Vagina (tissue), 2 donors: ENCODE results near the gene ANKRD10.

ENCODE experiments used
- POLR2AphosphoS5 ChIP-seq, 2 donors: sonication (generic); formaldehyde crosslinking; IDR thresholded peaks; one replicate each; pipeline ENCODE4 v1.9.0; 2017; ENCODE audit warnings: antibody characterized with exemption in 2 of 2, mild to moderate bottlenecking in 2 of 2, low read depth in 1 of 2; ENCODE audit not compliant: insufficient read depth in 1 of 2
- TF ChIP-seq, protein P1 (sequence below), 3 experiments: fragments of 450-650 bp in 2 of 3; fragments of 200-600 bp in 1 of 3; sonication (generic) in 1 of 3; IDR thresholded peaks; one replicate each; pipeline ENCODE4 v1.5.1; 2017 to 2019; ENCODE audit warnings: antibody characterized with exemption in 3 of 3, mild to moderate bottlenecking in 2 of 3, moderate library complexity in 2 of 3

DNA sequence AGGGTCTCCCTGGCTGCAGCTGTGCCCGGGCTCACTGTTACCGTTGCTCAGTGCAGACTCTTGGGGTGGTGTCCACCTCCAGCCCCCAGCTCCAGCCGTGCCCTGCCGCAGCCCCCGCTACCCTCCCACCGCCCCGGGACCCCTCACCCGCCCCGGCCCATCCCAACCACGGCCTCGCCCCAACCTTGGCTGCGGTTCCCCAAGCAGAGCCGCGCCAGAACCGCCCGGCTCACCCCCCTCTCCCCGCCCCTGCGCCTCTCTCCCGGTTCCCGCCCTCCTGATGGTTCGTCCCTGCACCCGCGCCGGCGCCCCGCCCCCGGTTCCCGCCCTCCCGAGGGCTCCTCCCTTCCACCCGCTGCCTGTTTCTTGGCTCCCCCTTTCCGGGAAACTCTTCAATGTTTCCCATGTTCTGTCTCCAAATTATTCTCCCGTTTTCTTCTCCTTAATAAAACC, 40.3 kb downstream of the ANKRD10 start:
- TF ChIP-seq, protein P1, sequence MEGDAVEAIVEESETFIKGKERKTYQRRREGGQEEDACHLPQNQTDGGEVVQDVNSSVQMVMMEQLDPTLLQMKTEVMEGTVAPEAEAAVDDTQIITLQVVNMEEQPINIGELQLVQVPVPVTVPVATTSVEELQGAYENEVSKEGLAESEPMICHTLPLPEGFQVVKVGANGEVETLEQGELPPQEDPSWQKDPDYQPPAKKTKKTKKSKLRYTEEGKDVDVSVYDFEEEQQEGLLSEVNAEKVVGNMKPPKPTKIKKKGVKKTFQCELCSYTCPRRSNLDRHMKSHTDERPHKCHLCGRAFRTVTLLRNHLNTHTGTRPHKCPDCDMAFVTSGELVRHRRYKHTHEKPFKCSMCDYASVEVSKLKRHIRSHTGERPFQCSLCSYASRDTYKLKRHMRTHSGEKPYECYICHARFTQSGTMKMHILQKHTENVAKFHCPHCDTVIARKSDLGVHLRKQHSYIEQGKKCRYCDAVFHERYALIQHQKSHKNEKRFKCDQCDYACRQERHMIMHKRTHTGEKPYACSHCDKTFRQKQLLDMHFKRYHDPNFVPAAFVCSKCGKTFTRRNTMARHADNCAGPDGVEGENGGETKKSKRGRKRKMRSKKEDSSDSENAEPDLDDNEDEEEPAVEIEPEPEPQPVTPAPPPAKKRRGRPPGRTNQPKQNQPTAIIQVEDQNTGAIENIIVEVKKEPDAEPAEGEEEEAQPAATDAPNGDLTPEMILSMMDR (IDR thresholded peaks at IDR 0.05), result no peak
- no peak for TF ChIP-seq POLR2AphosphoS5 (IDR thresholded peaks at IDR 0.05; ENCODE audit: insufficient read depth in 1 of 2, low read depth in 1 of 2)
